HepG2 (cell line): ENCODE data around the gene MBOAT7. TPM values are rescaled to one million over a fixed set of nuclear protein-coding genes. Genes with fewer than 3 reads are reported as not detected.

ENCODE experiments used
- ATAC-seq: fragments of 200-7000 bp; cut with Tn5 transposase; 3 replicates; pipeline ENCODE4 v1.9.1; 2020; ENCODE audit warnings: mild to moderate bottlenecking, moderate library complexity
- BruUV-seq: library from RNA; stranded (reverse); fragments of 400-500 nt; replicated peaks from 2 replicates; lab custom pipeline; 2021; lab: Mats Ljungman, UMichigan
- CTCF ChIA-PET: fragments of 300-600 bp; formaldehyde crosslinking; extraction: SDS; loops from one replicate; lab custom pipeline; 2021; ENCODE audit warnings: low total read pairs, inconsistent platforms, low intra/inter-chr PET ratio; lab: Yijun Ruan, JAX
- POLR2A ChIA-PET: fragments of 350-600 bp; sonication (Branson Sonifier 250); formaldehyde crosslinking; loops from one replicate; lab custom pipeline; 2020; ENCODE audit warnings: antibody characterized with exemption, inconsistent platforms; lab: Yijun Ruan, JAX
- DNase-seq: peaks from one replicate; pipeline ENCODE4 v3.0.0-alpha.2; 2015; ENCODE audit warnings: low spot score
- FAIRE-seq: peaks from 3 replicates; lab custom pipeline; 2011; peaks lifted over from hg19 to GRCh38; lab: Jason Lieb, UNC
- H2AFZ ChIP-seq: one replicate; pipeline ENCODE4 v1.6.1; 2011; ENCODE audit warnings: low read length, inconsistent platforms
- H3K27ac ChIP-seq: fragments of 300-600 bp; 3 replicates; pipeline ENCODE4 v1.8.0; 2011; ENCODE audit warnings: mixed run types, mild to moderate bottlenecking, mixed read lengths, low read length, inconsistent platforms; ENCODE audit not compliant: insufficient read depth; ENCODE audit errors: extremely low read length
- H3K27me3 ChIP-seq, 2 experiments: fragments of 200-600 bp in 1 of 2; 2 replicates in 1 of 2; 3 replicates in 1 of 2; pipeline versions ENCODE4 v1.6.0 to v1.8.0; 2011; ENCODE audit warnings: low read length in 2 of 2, mild to moderate bottlenecking in 2 of 2, moderate library complexity in 2 of 2, inconsistent platforms in 1 of 2; ENCODE audit not compliant: insufficient read depth in 2 of 2, control insufficient read depth in 1 of 2
- H3K36me3 ChIP-seq, 2 experiments: fragments of 200-600 bp in 1 of 2; replicated peaks in 1 of 2; 2 replicates in 1 of 2; 3 replicates in 1 of 2; pipeline versions ENCODE4 v1.5.1 to v1.8.0; 2011; ENCODE audit warnings: low read length in 2 of 2, inconsistent platforms in 1 of 2; ENCODE audit not compliant: insufficient read depth in 2 of 2, control insufficient read depth in 1 of 2
- H3K4me1 ChIP-seq: 2 replicates; pipeline ENCODE4 v1.5.1; 2012; ENCODE audit warnings: low read length, inconsistent platforms; ENCODE audit not compliant: insufficient read depth
- H3K4me2 ChIP-seq: 2 replicates; pipeline ENCODE4 v1.6.0; 2011; ENCODE audit warnings: low read depth, low read length, inconsistent platforms
- H3K4me3 ChIP-seq, 3 experiments: fragments of 200-600 bp in 1 of 3; sonication (generic), shearing (Covaris generic) in 1 of 3; replicated peaks in 1 of 3; 2 replicates each; pipeline ENCODE4 v1.5.1; 2011 to 2016; ENCODE audit warnings: low read length in 3 of 3, inconsistent platforms in 2 of 3, low read depth in 2 of 3, mild to moderate bottlenecking in 2 of 3, control low read depth in 1 of 3, mixed read lengths in 1 of 3; ENCODE audit not compliant: insufficient read depth in 1 of 3
- H3K79me2 ChIP-seq: one replicate; pipeline ENCODE4 v1.6.1; 2011; ENCODE audit warnings: low read length, inconsistent platforms; ENCODE audit not compliant: insufficient read depth
- H3K9ac ChIP-seq: 2 replicates; pipeline ENCODE4 v1.6.0; 2011; ENCODE audit warnings: mild to moderate bottlenecking, low read depth, low read length, inconsistent platforms; ENCODE audit not compliant: insufficient read depth
- H3K9me3 ChIP-seq: 2 replicates; pipeline ENCODE4 v1.5.1; 2012; ENCODE audit warnings: mild to moderate bottlenecking, low read length
- H4K20me1 ChIP-seq: 2 replicates; pipeline ENCODE4 v1.6.0; 2011; ENCODE audit warnings: inconsistent platforms, mild to moderate bottlenecking, low read length, moderate library complexity; ENCODE audit not compliant: insufficient read depth
- ASH2L ChIP-seq: fragments of 300-600, 200-600 bp; sonication (generic); IDR thresholded peaks from 2 replicates; pipeline ENCODE4 v1.7.0; 2017; ENCODE audit warnings: low read depth, mild to moderate bottlenecking, moderate library complexity, mixed read lengths, low read length; ENCODE audit not compliant: insufficient read length
- GATA4 ChIP-seq: sonication (generic); IDR thresholded peaks from 2 replicates; pipeline ENCODE4 v1.6.1; 2016; ENCODE audit warnings: antibody characterized with exemption, low read depth, borderline replicate concordance
- ISL2 ChIP-seq: sonication (generic); formaldehyde crosslinking; IDR thresholded peaks from 2 replicates; pipeline ENCODE4 v1.5.0; 2020; ENCODE audit warnings: missing genetic modification reagents
- KDM2A ChIP-seq: sonication (generic); formaldehyde crosslinking; IDR thresholded peaks from 2 replicates; pipeline ENCODE4 v1.4.0; 2020; ENCODE audit warnings: low read depth, missing genetic modification reagents, borderline replicate concordance
- MEIS2 ChIP-seq: sonication (generic); formaldehyde crosslinking; IDR thresholded peaks from 2 replicates; pipeline ENCODE4 v1.9.0; 2021; ENCODE audit warnings: mild to moderate bottlenecking, missing genetic modification reagents
- NFIC ChIP-seq: IDR thresholded peaks from 2 replicates; pipeline ENCODE4 v1.6.1; 2012; ENCODE audit warnings: mild to moderate bottlenecking, low read length, inconsistent platforms
- NFKBIZ ChIP-seq: IDR thresholded peaks from 2 replicates; pipeline ENCODE4 v1.6.1; 2018; ENCODE audit warnings: missing genetic modification reagents, missing compliant biosample characterization
- SP1 ChIP-seq, 2 experiments: fragments of 450-650 bp in 1 of 2; sonication (generic) in 1 of 2; formaldehyde crosslinking in 1 of 2; IDR thresholded peaks; 2 replicates each; pipeline versions ENCODE4 v1.4.0 to v1.6.1; 2016 to 2020; ENCODE audit warnings: missing genetic modification reagents in 1 of 2
- SP2 ChIP-seq: sonication (generic); formaldehyde crosslinking; IDR thresholded peaks from 2 replicates; pipeline ENCODE4 v1.5.1; 2020; ENCODE audit warnings: mild to moderate bottlenecking, missing genetic modification reagents
- TEAD3 ChIP-seq: optimal IDR thresholded peaks from 2 replicates; pipeline ENCODE3; 2016; ENCODE audit warnings: borderline replicate concordance
- TRIM24 ChIP-seq: sonication (generic); formaldehyde crosslinking; IDR thresholded peaks from 2 replicates; pipeline ENCODE4 v1.8.0; 2022; ENCODE audit warnings: mild to moderate bottlenecking, missing genetic modification reagents
- ZFP36 ChIP-seq: fragments of 150-350 bp; IDR thresholded peaks from 2 replicates; pipeline ENCODE4 v1.6.1; 2018; ENCODE audit warnings: borderline replicate concordance, low read length, low read depth; ENCODE audit not compliant: partially characterized antibody
- ZNF101 ChIP-seq: sonication (generic); formaldehyde crosslinking; IDR thresholded peaks from 2 replicates; pipeline ENCODE4 v1.4.0; 2020; ENCODE audit warnings: mild to moderate bottlenecking, low read depth, missing genetic modification reagents, borderline replicate concordance
- ZNF354B ChIP-seq: sonication (generic); formaldehyde crosslinking; IDR thresholded peaks from 2 replicates; pipeline ENCODE4 v1.8.0; 2022; ENCODE audit warnings: mild to moderate bottlenecking, missing genetic modification reagents
- ZNF557 ChIP-seq: sonication (generic); formaldehyde crosslinking; IDR thresholded peaks from 2 replicates; pipeline ENCODE4 v1.4.0; 2020; ENCODE audit warnings: missing genetic modification reagents
- ZNF619 ChIP-seq: sonication (generic); formaldehyde crosslinking; IDR thresholded peaks from 2 replicates; pipeline ENCODE4 v1.4.0; 2020; ENCODE audit warnings: mild to moderate bottlenecking, missing genetic modification reagents
- ZNF761 ChIP-seq: sonication (generic); formaldehyde crosslinking; conservative IDR thresholded peaks from 2 replicates; pipeline ENCODE4 v1.4.0; 2020; ENCODE audit warnings: mild to moderate bottlenecking, missing genetic modification reagents
- WGBS: methylation state at CpG from one replicate; pipeline ENCODE4 v1.1.6; 2017; ENCODE audit warnings: low lambda C conversion rate; 5-methylcytosine and 5-hydroxymethylcytosine counted together
- in situ Hi-C: cut with HindIII; loops from 2 replicates; pipeline ENCODE4 v1.10.0; 2017; ENCODE audit warnings: low pct_unique_long_range_greater_than_20kb; ENCODE audit not compliant: extremely low pct_ligation_motif_present
- intact Hi-C: fragments of 100-400 bp; cut with micrococcal nuclease; formaldehyde crosslinking; loops from one replicate; pipeline ENCODE4 v1.10.0; 2022; ENCODE audit not compliant: unreplicated experiment
- polyA plus RNA-seq, 8 experiments: library from polyadenylated mRNA; depleted of rRNA in 3 of 8; stranded (reverse) in 7 of 8; unstranded in 1 of 8; fragments of >200 nt; fragmentation: Illumina TruSeq in 4 of 8; extraction: Trizol in 4 of 8; gene quantifications; 2 replicates each; pipeline versions ENCODE4 v1.2.1 to v1.2.3, GENCODE V29; 2011 to 2016; ENCODE audit warnings: low read depth in 4 of 8, missing spikeins in 1 of 8, mixed read lengths in 1 of 8; ENCODE audit not compliant: insufficient read depth in 1 of 8
- total RNA-seq, 5 experiments: library from RNA; depleted of rRNA; stranded (reverse); fragments of >200 nt; fragmentation: Illumina TruSeq; extraction: Trizol; gene quantifications; 2 replicates each; pipeline ENCODE4 v1.2.3, GENCODE V29; 2016; ENCODE audit warnings: low read depth in 1 of 5
- TF ChIP-seq, protein P1 (sequence below): IDR thresholded peaks from 2 replicates; pipeline ENCODE4 v1.6.1; 2016; ENCODE audit warnings: missing biosample characterization, missing genetic modification reagents, low read depth
- TF ChIP-seq, protein P2 (sequence below): sonication (generic); formaldehyde crosslinking; IDR thresholded peaks from 2 replicates; pipeline ENCODE4 v1.4.0; 2020; ENCODE audit warnings: missing genetic modification reagents, low read depth, mild to moderate bottlenecking, borderline replicate concordance

The MBOAT7 gene
- total and polyA plus RNA-seq, 2 of the 13 experiments (the other 11 are each of a cell fraction or from before 2014, with no cell fraction given), result 22.2 to 25.5 TPM

DNA sequence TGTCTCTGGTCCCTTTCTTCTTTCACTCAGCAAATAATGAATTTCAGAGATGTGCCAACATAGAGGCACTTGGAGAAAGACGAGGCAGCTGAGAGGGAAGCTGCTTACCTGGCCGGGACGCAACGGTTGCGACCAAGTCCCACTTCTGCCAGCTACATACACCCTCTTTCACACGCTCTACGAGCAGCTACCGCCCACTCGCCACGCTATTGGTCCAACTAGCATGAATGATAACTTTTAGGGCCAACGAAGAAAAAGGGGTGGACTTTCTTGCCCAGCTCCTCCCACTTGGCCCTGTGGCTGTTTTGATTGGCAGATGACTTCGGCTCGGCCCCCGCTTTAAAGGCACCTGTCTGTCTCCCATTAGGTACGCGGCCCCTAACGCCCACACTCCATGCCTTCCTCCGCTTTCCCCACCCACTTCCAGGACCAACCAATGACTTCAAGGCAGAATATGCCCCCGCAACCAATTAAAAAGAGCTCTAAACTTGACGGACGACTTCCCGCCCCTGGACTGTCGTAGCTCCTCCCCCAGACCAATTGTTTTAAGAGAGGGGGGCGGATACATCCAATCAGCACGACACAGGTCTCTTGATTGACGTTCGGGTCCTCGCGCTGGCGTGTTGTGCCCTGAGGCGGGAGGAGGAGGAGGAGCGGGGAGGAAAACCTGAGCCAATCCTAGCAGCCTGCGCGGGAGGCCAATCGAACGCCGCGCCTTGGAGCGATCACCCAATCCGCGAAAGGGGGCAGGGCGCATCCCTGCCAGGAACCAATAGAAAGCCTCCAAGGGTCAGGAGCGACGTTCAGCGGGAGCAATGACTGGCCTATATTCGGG lies 52.3 kb downstream of the MBOAT7 start (continued):
- TF ChIP-seq ZNF761 (CRISPR knock-in tag) (0 out of 2 replicates have a peak, but pooled peaks have one; percentile 8), TEAD3 (CRISPR knock-in tag) (peak; percentile 7), ASH2L (peak; percentile 30), NFKBIZ (CRISPR knock-in tag) (0 out of 2 replicates have a peak, but pooled peaks have one; percentile 10), ISL2 (CRISPR knock-in tag) (no peak), SP2 (CRISPR knock-in tag) (peak; percentile 90), MEIS2 (CRISPR knock-in tag) (peak; percentile 34; the same call in 1 of the 2 replicates)
- TF ChIP-seq, protein P1, sequence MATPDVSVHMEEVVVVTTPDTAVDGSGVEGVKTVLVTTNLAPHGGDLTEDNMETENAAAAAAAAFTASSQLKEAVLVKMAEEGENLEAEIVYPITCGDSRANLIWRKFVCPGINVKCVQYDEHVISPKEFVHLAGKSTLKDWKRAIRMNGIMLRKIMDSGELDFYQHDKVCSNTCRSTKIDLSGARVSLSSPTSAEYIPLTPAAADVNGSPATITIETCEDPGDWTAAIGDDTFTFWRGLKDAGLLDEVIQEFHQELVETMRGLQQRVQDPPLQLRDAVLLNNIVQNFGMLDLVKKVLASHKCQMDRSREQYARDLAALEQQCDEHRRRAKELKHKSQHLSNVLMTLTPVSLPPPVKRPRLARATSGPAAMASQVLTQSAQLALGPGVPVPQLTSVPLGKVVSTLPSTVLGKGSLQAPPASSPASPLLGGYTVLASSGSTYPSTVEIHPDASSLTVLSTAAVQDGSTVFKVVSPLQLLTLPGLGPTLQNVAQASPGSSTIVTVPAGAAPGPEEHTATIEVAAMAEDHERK (CRISPR knock-in tag), result no peak

DNA sequence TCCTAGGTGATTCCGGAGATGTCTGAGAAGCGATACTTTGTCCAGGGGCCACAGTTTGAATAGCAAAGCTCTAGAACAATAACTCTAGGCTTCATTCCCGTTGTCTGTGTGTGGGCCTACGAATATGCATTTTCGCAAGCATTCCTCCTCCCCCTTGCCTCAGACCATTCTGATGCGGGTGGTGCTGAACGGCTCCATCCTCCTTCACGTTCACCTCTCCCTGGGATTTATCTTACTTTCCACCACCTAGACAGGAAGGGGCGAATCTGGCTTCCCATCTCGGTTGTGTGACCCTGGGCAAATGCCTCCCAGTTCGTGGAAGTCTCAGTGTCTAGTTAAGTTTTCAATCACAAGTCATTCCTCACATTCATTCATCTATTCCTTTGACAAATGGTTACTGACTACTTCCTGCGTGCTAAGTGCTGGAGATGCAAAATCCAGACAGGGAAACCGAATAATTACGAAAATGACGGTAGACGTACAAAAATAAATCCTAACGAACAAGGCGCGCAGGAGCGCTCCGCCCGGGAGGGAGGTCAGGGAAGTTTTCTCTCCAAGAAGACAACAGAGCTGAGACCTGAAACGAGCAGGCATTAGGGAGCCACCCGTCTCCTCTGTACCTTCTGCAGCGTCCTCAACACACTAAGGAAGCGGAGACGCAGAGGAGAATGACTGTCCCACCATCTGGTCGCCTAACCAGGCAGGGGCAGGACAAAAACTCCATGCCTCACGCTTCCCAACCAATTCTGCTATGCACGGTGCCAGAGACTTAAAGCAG lies 53.1 kb downstream of the MBOAT7 start:
- Histone ChIP-seq H3K27ac (peak overlapping the region; percentile 57), H3K36me3 (peaks cover 12 to 20% of the 10 kb centered on the region in 2 experiments), H3K4me3 (peak overlapping the region; percentile 62 to 81 (median 70)), H2AFZ (peak overlapping the region; percentile 72), H3K79me2 (peaks cover 29% of the 10 kb centered on the region), H3K9me3 (peaks cover 5% of the 10 kb centered on the region), H3K9ac (peak overlapping the region; percentile 75), H3K4me1 (peaks cover 41% of the 10 kb centered on the region), H3K4me2 (peak overlapping the region; percentile 94), H3K27me3 (no peaks in the 10 kb centered on the region; a peak in 1 of 5 replicates), H4K20me1 (peaks cover 8% of the 10 kb centered on the region; the same call in 1 of the 2 replicates)
- POLR2A ChIA-PET, result interaction anchor here (0.9 to 2.8 kb wide), 21 partner anchors 14 to 977 kb away, joined by 3 to 73 read pairs (median 5); partner anchors contain the start of genes LENG1, LENG8, LENG9 and MBOAT7
- 3% methylated on average over 23 of the region's 30 CpGs for WGBS
- ATAC-seq (peak; percentile 1; the same call in 2 of the 3 replicates), DNase-seq (no peak), FAIRE-seq (no peak)
- intact Hi-C loops, result loop anchor here (5.0 kb wide), 1 partner anchor 66 kb away; the partner anchor contains the start of gene RPS9
- CTCF ChIA-PET, result no interaction called here
- in situ Hi-C loops, result no loop called here
- TSS peak; percentile 93 for BruUV-seq
- TF ChIP-seq KDM2A, result 0 out of 2 replicates have a peak, but pooled peaks have one; percentile 19
- no peak for TF ChIP-seq ZNF557
- TF ChIP-seq ZNF619 (CRISPR knock-in tag), result 0 out of 2 replicates have a peak, but pooled peaks have one; percentile 75
- no peak for TF ChIP-seq NFIC
- TF ChIP-seq SP1 (IDR thresholded peaks at IDR 0.05), result no peak
- TF ChIP-seq SP1 (CRISPR knock-in tag; IDR thresholded peaks at IDR 0.05), result no peak
- no peak for TF ChIP-seq GATA4
- TF ChIP-seq, protein P2, sequence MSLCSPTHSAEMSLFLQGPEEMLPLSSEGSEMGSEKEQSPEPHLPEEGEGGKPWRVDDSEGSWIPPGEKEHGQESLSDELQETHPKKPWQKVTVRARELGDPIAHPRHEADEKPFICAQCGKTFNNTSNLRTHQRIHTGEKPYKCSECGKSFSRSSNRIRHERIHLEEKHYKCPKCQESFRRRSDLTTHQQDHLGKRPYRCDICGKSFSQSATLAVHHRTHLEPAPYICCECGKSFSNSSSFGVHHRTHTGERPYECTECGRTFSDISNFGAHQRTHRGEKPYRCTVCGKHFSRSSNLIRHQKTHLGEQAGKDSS (CRISPR knock-in tag), result no peak
- TF ChIP-seq ZFP36, result no peak
- 0 out of 2 replicates have a peak, but pooled peaks have one; percentile 62 for TF ChIP-seq ZNF354B (CRISPR knock-in tag)
- no peak for TF ChIP-seq ZNF101 (CRISPR knock-in tag)
- TF ChIP-seq TRIM24 (CRISPR knock-in tag), result no peak
